ELR (cell line): Measurements from ENCODE around the gene EFNB2.

Experiments used
- DNase-seq: peaks from one replicate; pipeline ENCODE4 v3.0.0-alpha.2; 2015; ENCODE audit warnings: low read depth

Gene EFNB2

GRCh38 chr13:106535552-106536243, at the start of gene EFNB2:
Gene EFNB2, minus strand, starts transcription at chr13:106535662. Its CDS starts 698 bp downstream, at chr13:106534964.
- DNase-seq, result peak; percentile 92

- no peak for DNase-seq
Measured at GRCh38 chr13:106581225-106581624, 45.8 kb upstream of the EFNB2 start.

GRCh38 chr13:106575896-106576295, 40.4 kb upstream of the EFNB2 start:
- DNase-seq, result no peak

- no peak for DNase-seq
Measured at GRCh38 chr13:106573868-106574267, 38.4 kb upstream of the EFNB2 start.

GRCh38 chr13:106573284-106573846, 37.9 kb upstream of the EFNB2 start:
- DNase-seq, result no peak

GRCh38 chr13:106570299-106570852, 34.9 kb upstream of the EFNB2 start:
- DNase-seq, result peak; percentile 76

GRCh38 chr13:106569233-106570095, 34.0 kb upstream of the EFNB2 start:
- peak; percentile 53 for DNase-seq

GRCh38 chr13:106568299-106569003, 33.0 kb upstream of the EFNB2 start:
- DNase-seq, result no peak

- peak; percentile 94 for DNase-seq
Measured at GRCh38 chr13:106567474-106568298, 32.2 kb upstream of the EFNB2 start, which contains the start of gene ARGLU1. Gene ARGLU1, minus strand, starts transcription at chr13:106568137. Its CDS starts 218 bp downstream, at chr13:106567919.

- DNase-seq, result peak; percentile 77
Measured at GRCh38 chr13:106566641-106567473, 31.4 kb upstream of the EFNB2 start.

GRCh38 chr13:106565127-106565775, 29.8 kb upstream of the EFNB2 start:
- DNase-seq, result no peak

GRCh38 chr13:106562301-106562700, 26.8 kb upstream of the EFNB2 start:
- no peak for DNase-seq

GRCh38 chr13:106561551-106562170, 26.2 kb upstream of the EFNB2 start:
- DNase-seq, result no peak

- no peak for DNase-seq
Measured at GRCh38 chr13:106560821-106561220, 25.4 kb upstream of the EFNB2 start.

GRCh38 chr13:106558527-106558926, 23.1 kb upstream of the EFNB2 start:
- DNase-seq, result no peak

- peak; percentile 63 for DNase-seq
Measured at GRCh38 chr13:106555631-106556328, 20.3 kb upstream of the EFNB2 start.

GRCh38 chr13:106551751-106552150, 16.3 kb upstream of the EFNB2 start:
- no peak for DNase-seq

GRCh38 chr13:106551350-106551749, 15.9 kb upstream of the EFNB2 start:
- no peak for DNase-seq
